NCI-H748 treated with DMSO at 0.1 percent for 48 hours (cell line): ENCODE results near the gene NMRK2.
"Not testable (repeated sequence)": the region's sequence is repeated elsewhere in the genome, so short reads cannot be mapped to it uniquely, and the experiment has no call there.

Source experiments
- DNase-seq: peaks from one replicate; lab custom pipeline; 2025; lab: John Stamatoyannopoulos, UW

NMRK2 gene

GRCh38 chr19:3936506-3937442, 3.9 kb downstream of the NMRK2 start:
- DNase-seq, result no peak

- DNase-seq, result not testable (repeated sequence)
Measured at GRCh38 chr19:3938300-3938950, 5.6 kb downstream of the NMRK2 start.

GRCh38 chr19:3942790-3943409, 10.0 kb downstream of the NMRK2 start:
- no peak for DNase-seq

- no peak for DNase-seq
Measured at GRCh38 chr19:3944018-3944721, 11.3 kb downstream of the NMRK2 start.

GRCh38 chr19:3945838-3946237, 13.0 kb downstream of the NMRK2 start:
- no peak for DNase-seq

GRCh38 chr19:3947316-3947933, 14.6 kb downstream of the NMRK2 start:
- DNase-seq, result not testable (repeated sequence)

- DNase-seq, result no peak
Measured at GRCh38 chr19:3949294-3949693, 16.4 kb downstream of the NMRK2 start.

- no peak for DNase-seq
Measured at GRCh38 chr19:3949997-3950859, 17.4 kb downstream of the NMRK2 start.

- DNase-seq, result no peak
Measured at GRCh38 chr19:3950871-3951861, 18.3 kb downstream of the NMRK2 start.

GRCh38 chr19:3952755-3953276, 19.9 kb downstream of the NMRK2 start:
- not testable (repeated sequence) for DNase-seq

GRCh38 chr19:3954107-3954506, 21.2 kb downstream of the NMRK2 start:
- no peak for DNase-seq

GRCh38 chr19:3955276-3955675, 22.4 kb downstream of the NMRK2 start:
- not testable (repeated sequence) for DNase-seq

GRCh38 chr19:3955688-3956087, 22.8 kb downstream of the NMRK2 start:
- DNase-seq, result no peak

GRCh38 chr19:3958836-3959765, 26.2 kb downstream of the NMRK2 start:
- no peak for DNase-seq

GRCh38 chr19:3959766-3960131, 26.9 kb downstream of the NMRK2 start:
- no peak for DNase-seq

GRCh38 chr19:3961007-3961406, 28.1 kb downstream of the NMRK2 start:
- DNase-seq, result no peak

- DNase-seq, result no peak
Measured at GRCh38 chr19:3963458-3964255, 30.8 kb downstream of the NMRK2 start.
